Fibroblast of lung (primary cell): Measurements from ENCODE around the gene FOXJ1. TPM values are rescaled to one million over a fixed set of nuclear protein-coding genes. Genes with fewer than 3 reads are reported as not detected.
A peak's percentile ranks its signal among the peaks of the same experiment; 100 is the strongest.

Experiments
- DNase-seq, 2 donors: peaks; one replicate each; pipeline versions ENCODE4 v3.0.0 to v3.0.0-alpha.2; 2010; ENCODE audit warnings: low read depth in 2 of 2
- H2AFZ ChIP-seq: 2 replicates; pipeline ENCODE4 v1.5.1; 2012; ENCODE audit warnings: low read length, control low read depth, inconsistent platforms
- H3K27ac ChIP-seq: 2 replicates; pipeline ENCODE4 v1.5.1; 2011; ENCODE audit warnings: low read length, control low read depth; ENCODE audit not compliant: insufficient read depth
- H3K27me3 ChIP-seq: 2 replicates; pipeline ENCODE4 v1.5.1; 2011; ENCODE audit warnings: mild to moderate bottlenecking, low read length; ENCODE audit not compliant: control insufficient read depth, insufficient read depth
- H3K36me3 ChIP-seq: 2 replicates; pipeline ENCODE4 v1.5.1; 2011; ENCODE audit warnings: low read length; ENCODE audit not compliant: control insufficient read depth, insufficient read depth
- H3K4me1 ChIP-seq: 2 replicates; pipeline ENCODE4 v1.5.1; 2011; ENCODE audit warnings: low read length; ENCODE audit not compliant: control insufficient read depth, insufficient read depth; ENCODE audit errors: extremely low read depth
- H3K4me2 ChIP-seq: 2 replicates; pipeline ENCODE4 v1.5.1; 2011; ENCODE audit warnings: low read length, control low read depth; ENCODE audit not compliant: insufficient read depth; ENCODE audit errors: extremely low read depth
- H3K4me3 ChIP-seq, 4 experiments: fragments of 200-600 bp in 1 of 4; sonication (generic) in 1 of 4; replicated peaks in 1 of 4; 2 replicates each; pipeline ENCODE4 v1.5.1; 2011 to 2016; ENCODE audit warnings: low read length in 4 of 4, low read depth in 3 of 4, mild to moderate bottlenecking in 3 of 4, control low read depth in 2 of 4, inconsistent platforms in 1 of 4, mixed read lengths in 1 of 4; ENCODE audit not compliant: insufficient read depth in 1 of 4; ENCODE audit errors: control extremely low read depth in 1 of 4
- H3K79me2 ChIP-seq: 2 replicates; pipeline ENCODE4 v1.5.1; 2012; ENCODE audit warnings: mild to moderate bottlenecking, low read length, inconsistent platforms; ENCODE audit not compliant: control insufficient read depth, insufficient read depth
- H3K9ac ChIP-seq: 2 replicates; pipeline ENCODE4 v1.5.1; 2011; ENCODE audit warnings: mild to moderate bottlenecking, low read length, control low read depth; ENCODE audit not compliant: insufficient read depth
- H3K9me3 ChIP-seq: 2 replicates; pipeline ENCODE4 v1.5.1; 2012; ENCODE audit warnings: low read depth, low read length; ENCODE audit not compliant: control insufficient read depth, insufficient read depth
- H4K20me1 ChIP-seq: 2 replicates; pipeline ENCODE4 v1.5.1; 2011; ENCODE audit warnings: low read length; ENCODE audit not compliant: control insufficient read depth, insufficient read depth; ENCODE audit errors: extremely low read depth
- EZH2 ChIP-seq: IDR thresholded peaks from 2 replicates; pipeline ENCODE4 v1.5.1; 2012; ENCODE audit warnings: low read length, control low read depth, mild to moderate bottlenecking; ENCODE audit errors: missing control alignments
- polyA plus RNA-seq, 2 donors: library from polyadenylated mRNA; depleted of rRNA in 1 of 2; stranded (reverse) in 1 of 2; unstranded in 1 of 2; fragments of >200 nt; gene quantifications; 2 replicates each; pipeline ENCODE4 v1.2.1, GENCODE V29; 2011 to 2012; ENCODE audit warnings: missing spikeins in 1 of 2
- total RNA-seq: library from RNA; depleted of rRNA; stranded (reverse); fragments of >200 nt; gene quantifications from 2 replicates; pipeline ENCODE4 v1.2.1, GENCODE V29; 2014
- TF ChIP-seq, protein P1 (sequence below), 2 donors: IDR thresholded peaks in 1 of 2; conservative IDR thresholded peaks in 1 of 2; 1 replicate in 1 of 2; 2 replicates in 1 of 2; pipeline ENCODE4 v1.5.1; 2011 to 2012; ENCODE audit warnings: low read length in 2 of 2, control low read depth in 1 of 2, inconsistent platforms in 1 of 2, low read depth in 1 of 2, mild to moderate bottlenecking in 1 of 2

The FOXJ1 gene
- total and polyA plus RNA-seq, 2 donors (not counting 1 experiment from before 2014, with no cell fraction given), result not detected

DNA sequence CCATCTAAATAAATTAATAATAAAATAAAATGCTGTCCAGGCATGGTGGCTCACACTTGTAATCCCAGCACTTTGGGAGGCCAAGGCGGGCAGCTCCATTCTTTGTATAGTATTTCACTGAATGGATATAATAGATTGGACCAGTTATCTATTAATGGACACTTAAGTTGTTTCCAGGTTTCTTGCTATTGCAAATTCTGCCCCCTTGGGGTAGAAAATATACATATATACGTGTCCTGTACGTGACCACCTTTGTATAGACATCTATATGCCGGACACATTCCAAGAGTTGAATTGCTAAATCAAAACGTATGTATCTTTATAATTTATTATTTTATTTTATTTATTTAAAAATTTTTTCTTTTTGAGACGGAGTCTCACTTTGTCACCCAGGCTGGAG, 33.5 kb downstream of the FOXJ1 start:
- H4K20me1 ChIP-seq, result no peaks in the 10 kb centered on the region
- H3K36me3 ChIP-seq, result no peaks in the 10 kb centered on the region

DNA sequence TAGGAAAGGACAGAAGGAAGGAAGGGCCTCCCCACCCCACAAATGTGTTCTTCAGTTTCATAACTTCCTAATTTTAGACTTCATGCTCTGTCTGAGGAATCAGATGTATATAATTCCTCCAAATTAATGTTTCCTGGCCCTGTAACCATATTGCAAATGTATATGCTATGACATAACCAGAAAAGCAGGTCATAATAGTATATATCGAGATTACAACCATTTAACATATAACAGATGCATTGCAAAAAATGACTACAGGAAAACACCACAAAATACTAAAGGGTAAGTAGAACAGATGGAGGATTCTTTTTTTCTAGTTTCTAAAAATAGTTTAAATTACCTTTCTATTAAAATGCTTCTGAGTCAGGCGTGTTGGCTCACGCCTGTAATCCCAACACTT, 34.3 kb downstream of the FOXJ1 start:
- no peak overlapping the region for H3K9ac ChIP-seq
- H3K27me3 ChIP-seq, result no peaks in the 10 kb centered on the region
- H2AFZ ChIP-seq, result no peak overlapping the region
- TF ChIP-seq, protein P1, sequence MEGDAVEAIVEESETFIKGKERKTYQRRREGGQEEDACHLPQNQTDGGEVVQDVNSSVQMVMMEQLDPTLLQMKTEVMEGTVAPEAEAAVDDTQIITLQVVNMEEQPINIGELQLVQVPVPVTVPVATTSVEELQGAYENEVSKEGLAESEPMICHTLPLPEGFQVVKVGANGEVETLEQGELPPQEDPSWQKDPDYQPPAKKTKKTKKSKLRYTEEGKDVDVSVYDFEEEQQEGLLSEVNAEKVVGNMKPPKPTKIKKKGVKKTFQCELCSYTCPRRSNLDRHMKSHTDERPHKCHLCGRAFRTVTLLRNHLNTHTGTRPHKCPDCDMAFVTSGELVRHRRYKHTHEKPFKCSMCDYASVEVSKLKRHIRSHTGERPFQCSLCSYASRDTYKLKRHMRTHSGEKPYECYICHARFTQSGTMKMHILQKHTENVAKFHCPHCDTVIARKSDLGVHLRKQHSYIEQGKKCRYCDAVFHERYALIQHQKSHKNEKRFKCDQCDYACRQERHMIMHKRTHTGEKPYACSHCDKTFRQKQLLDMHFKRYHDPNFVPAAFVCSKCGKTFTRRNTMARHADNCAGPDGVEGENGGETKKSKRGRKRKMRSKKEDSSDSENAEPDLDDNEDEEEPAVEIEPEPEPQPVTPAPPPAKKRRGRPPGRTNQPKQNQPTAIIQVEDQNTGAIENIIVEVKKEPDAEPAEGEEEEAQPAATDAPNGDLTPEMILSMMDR (conservative IDR thresholded peaks at IDR 0.05 in 1 of 2, IDR thresholded peaks at IDR 0.05 in 1 of 2; ENCODE audit: low read depth in 1 of 2, low read length in 2 of 2), result no peak
- TF ChIP-seq EZH2, result no peak
- no peaks in the 10 kb centered on the region for H4K20me1 ChIP-seq
- DNase-seq, result no peak
- H3K79me2 ChIP-seq, result peaks cover 12% of the 10 kb centered on the region
- H3K4me1 ChIP-seq, result peaks cover 3% of the 10 kb centered on the region
- H3K4me2 ChIP-seq, result no peak overlapping the region
- no peaks in the 10 kb centered on the region for H3K9me3 ChIP-seq
- no peak overlapping the region for H3K4me3 ChIP-seq
- H3K36me3 ChIP-seq, result peaks cover under 1% of the 10 kb centered on the region
- H3K27ac ChIP-seq, result no peak overlapping the region

More for the DNA sequence above, 33.5 kb downstream of the FOXJ1 start:
- H3K79me2 ChIP-seq, result peaks cover 7% of the 10 kb centered on the region
- H3K4me3 ChIP-seq, result no peak overlapping the region
- peaks cover 2% of the 10 kb centered on the region for H3K4me1 ChIP-seq
- no peaks in the 10 kb centered on the region for H3K9me3 ChIP-seq
- H3K27ac ChIP-seq, result no peak overlapping the region
- no peak overlapping the region for H3K4me2 ChIP-seq
- H3K27me3 ChIP-seq, result no peaks in the 10 kb centered on the region
- H2AFZ ChIP-seq, result no peak overlapping the region
- DNase-seq, result peak in 1 of 2 donors; percentile 15
- H3K9ac ChIP-seq, result no peak overlapping the region
- TF ChIP-seq, protein P1 (conservative IDR thresholded peaks at IDR 0.05 in 1 of 2, IDR thresholded peaks at IDR 0.05 in 1 of 2; ENCODE audit: low read depth in 1 of 2, low read length in 2 of 2), result peak in 1 of 2 donors; percentile 23
- no peak for TF ChIP-seq EZH2

DNA sequence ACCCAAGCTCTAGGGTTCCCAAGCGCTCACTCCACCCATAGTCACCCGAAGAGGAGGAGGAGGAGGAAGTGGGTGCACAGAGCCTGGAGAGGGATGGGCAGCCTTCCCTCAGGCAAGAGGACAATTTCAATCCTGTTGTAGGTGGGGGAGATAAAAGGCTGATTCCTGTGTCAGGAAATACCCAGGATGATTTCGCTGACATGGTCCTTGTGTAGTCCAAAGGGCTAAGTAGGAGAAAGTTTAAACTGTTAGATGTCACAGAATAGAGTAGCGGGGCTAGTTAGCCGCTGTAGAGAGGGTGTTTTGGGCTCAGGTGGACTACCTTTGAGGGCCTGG, 36.2 kb downstream of the FOXJ1 start:
- Histone ChIP-seq H3K9me3 (no peaks in the 10 kb centered on the region), H3K4me3 (no peak overlapping the region), H4K20me1 (no peaks in the 10 kb centered on the region), H3K9ac (no peak overlapping the region), H3K36me3 (peaks cover 5% of the 10 kb centered on the region), H3K4me1 (peaks cover 3% of the 10 kb centered on the region), H3K4me2 (no peak overlapping the region), H3K27me3 (no peaks in the 10 kb centered on the region), H3K79me2 (peaks cover 15% of the 10 kb centered on the region), H2AFZ (no peak overlapping the region), H3K27ac (no peak overlapping the region)
- no peak for TF ChIP-seq EZH2
- TF ChIP-seq, protein P1 (conservative IDR thresholded peaks at IDR 0.05 in 1 of 2, IDR thresholded peaks at IDR 0.05 in 1 of 2; ENCODE audit: low read depth in 1 of 2, low read length in 2 of 2), result no peak
- no peak for DNase-seq
